ENCODE results near the gene INF2.

Gene INF2

DNA sequence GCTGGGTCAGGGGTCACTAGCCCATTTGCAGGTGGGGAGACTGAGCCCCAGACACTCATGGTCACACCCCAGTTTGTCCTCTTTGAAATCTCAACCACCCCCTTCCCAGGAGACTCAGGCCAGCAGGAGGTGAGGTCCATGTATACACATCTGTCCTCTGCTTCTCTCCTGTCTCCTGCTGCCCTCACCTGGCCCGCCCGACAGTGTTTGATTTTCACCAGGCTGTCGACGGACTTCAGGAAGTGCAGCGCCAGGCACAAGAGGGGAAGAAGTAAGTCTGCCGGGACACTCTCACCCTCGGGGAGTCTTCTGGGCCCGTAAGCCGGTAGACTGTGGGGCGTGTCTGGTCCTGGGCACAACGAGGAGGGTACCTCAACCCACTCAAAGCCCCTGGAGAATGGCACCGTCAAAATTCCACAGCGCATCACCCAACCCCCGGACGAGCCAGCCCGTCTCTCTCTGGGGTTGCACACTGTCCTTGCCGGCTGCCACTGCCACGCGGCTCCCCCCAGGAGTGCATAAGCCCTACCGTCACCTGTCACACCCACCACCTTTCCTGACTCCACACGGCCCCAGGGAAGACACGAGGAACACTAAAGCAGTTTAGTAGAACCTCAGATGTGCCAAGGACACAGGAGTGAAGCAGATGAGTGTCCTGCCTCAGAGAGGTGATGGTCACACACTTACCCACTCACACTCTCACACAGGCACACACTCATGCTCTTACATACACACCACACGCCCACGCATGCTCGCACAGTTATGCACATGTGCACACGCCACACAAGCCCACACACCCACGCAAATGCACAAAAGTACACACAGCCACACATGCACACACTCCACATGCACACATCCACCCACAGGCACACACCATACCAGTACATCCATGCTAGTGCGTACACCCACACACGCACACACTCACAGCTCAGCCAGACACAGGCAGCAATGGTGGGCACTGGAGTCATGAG lies 50.4 kb downstream of the INF2 start:
- POLR2A ChIA-PET, result no interaction called here
- no peak for DNase-seq (ENCODE audit: extremely low spot score)
- CTCF ChIA-PET, result no interaction called here
- TF ChIP-seq, protein P1, sequence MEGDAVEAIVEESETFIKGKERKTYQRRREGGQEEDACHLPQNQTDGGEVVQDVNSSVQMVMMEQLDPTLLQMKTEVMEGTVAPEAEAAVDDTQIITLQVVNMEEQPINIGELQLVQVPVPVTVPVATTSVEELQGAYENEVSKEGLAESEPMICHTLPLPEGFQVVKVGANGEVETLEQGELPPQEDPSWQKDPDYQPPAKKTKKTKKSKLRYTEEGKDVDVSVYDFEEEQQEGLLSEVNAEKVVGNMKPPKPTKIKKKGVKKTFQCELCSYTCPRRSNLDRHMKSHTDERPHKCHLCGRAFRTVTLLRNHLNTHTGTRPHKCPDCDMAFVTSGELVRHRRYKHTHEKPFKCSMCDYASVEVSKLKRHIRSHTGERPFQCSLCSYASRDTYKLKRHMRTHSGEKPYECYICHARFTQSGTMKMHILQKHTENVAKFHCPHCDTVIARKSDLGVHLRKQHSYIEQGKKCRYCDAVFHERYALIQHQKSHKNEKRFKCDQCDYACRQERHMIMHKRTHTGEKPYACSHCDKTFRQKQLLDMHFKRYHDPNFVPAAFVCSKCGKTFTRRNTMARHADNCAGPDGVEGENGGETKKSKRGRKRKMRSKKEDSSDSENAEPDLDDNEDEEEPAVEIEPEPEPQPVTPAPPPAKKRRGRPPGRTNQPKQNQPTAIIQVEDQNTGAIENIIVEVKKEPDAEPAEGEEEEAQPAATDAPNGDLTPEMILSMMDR (IDR thresholded peaks at IDR 0.05; ENCODE audit: control extremely low read depth, extremely low read depth, low read depth, missing control alignments), result no peak

DNA sequence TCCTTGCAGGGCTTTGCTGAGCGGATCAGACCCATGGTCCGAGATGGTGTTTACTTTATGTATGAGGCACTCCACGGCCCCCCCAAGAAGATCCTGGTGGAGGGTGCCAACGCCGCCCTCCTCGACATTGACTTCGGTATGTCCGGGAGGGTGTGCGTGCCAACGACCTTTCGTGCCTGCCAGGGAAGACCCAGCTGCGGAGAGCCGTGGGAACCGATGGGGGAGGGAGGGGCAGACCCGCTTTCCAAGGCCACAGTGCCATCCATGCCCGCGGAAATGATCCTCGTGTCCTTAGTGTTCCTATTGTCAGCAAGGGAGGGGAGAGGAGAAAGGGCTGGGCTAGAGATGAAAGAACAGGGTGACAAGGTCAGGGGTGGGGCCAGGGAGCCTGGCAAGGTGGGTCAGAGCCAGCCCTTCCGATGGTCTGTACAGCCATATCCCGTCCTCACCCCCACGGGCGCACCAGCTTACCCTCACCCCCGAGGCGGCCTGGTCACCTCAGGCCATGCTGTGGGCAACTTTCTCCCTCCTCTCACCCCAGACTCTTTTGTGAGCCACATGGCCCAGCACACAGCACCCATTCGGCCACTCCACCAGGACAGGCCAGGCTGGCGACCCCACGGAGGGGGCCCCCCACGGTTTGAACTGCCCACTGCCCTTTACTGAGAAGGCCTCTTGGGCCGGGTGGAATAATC lies 51.8 kb downstream of the INF2 start:
- ChIA-PET POLR2A (no interaction called here), CTCF (interaction anchor here (1.0 kb wide), 1 partner anchor 18 kb away, joined by 3 read pairs; no protein-coding TSS in a partner anchor)
- DNase-seq (ENCODE audit: extremely low spot score), result no peak
- TF ChIP-seq, protein P1 (IDR thresholded peaks at IDR 0.05; ENCODE audit: control extremely low read depth, extremely low read depth, low read depth, missing control alignments), result no peak

DNA sequence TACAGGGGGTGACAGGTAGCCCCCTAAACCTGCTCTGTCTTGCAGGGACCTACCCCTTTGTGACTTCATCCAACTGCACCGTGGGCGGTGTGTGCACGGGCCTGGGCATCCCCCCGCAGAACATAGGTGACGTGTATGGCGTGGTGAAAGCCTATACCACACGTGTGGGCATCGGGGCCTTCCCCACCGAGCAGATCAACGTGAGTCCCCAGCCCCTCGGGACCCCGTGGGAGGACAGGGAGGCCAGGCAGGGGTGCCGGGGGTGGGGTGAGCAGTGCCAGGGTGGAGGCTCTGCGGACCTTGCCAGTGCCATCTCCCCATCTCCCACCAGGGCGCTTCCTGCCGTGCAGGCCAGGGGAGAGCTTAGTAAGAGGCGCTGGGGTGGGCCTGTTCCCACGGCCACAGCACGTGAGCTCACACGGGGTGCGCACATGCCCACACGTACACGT lies 52.4 kb downstream of the INF2 start:
- no peak for DNase-seq (ENCODE audit: extremely low spot score)
- TF ChIP-seq, protein P1 (IDR thresholded peaks at IDR 0.05; ENCODE audit: control extremely low read depth, extremely low read depth, low read depth, missing control alignments), result no peak
- CTCF ChIA-PET, result interaction anchor here (1.0 to 1.6 kb wide), 2 partner anchors 10 to 19 kb away, joined by 3 to 7 read pairs; partner anchors contain the start of gene SIVA1
- POLR2A ChIA-PET, result no interaction called here

DNA sequence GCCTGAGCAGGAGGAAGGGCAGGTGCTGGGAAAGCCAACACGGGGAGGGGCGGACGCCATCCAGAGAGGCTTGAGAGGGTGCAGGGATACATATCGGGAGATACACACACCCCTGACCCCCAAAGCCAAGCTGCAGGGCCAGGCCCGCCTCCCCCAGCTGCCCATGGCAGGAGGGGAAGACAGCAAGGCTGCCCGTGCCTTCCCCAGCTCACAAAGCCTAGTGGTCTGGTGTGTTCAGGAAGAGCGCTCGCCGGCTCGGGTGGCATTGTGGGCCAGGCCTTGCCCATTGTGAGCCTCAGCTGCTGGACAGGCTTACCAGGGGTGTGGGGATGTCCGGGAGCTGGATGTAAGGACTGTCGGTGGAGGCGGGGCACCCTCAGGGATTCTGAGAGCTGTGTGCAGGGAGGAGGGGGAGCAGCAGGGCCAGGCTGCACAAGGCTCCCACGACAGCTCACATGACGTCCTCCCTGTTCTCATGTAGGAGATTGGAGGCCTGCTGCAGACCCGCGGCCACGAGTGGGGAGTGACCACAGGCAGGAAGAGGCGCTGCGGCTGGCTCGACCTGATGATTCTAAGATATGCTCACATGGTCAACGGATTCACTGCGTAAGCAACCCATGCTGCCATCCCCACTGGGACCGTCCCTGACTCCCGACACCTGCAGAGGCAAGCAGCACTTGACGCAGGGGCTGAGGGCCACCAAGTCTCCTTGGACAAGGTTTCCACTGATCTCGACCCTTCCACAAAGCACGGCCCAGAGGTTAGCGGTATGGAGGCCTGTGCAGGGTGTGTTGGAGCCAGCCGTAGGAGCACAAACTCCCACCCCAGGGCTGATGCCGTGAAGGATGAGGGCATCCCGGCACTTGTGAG lies 53.4 kb downstream of the INF2 start:
- TF ChIP-seq, protein P1 (IDR thresholded peaks at IDR 0.05; ENCODE audit: control extremely low read depth, extremely low read depth, low read depth, missing control alignments), result no peak
- no peak for DNase-seq (ENCODE audit: extremely low spot score)
- POLR2A ChIA-PET, result no interaction called here
- CTCF ChIA-PET, result interaction anchor here (1.0 to 1.6 kb wide), 2 partner anchors 9 to 20 kb away, joined by 3 to 7 read pairs; partner anchors contain the start of gene SIVA1

DNA sequence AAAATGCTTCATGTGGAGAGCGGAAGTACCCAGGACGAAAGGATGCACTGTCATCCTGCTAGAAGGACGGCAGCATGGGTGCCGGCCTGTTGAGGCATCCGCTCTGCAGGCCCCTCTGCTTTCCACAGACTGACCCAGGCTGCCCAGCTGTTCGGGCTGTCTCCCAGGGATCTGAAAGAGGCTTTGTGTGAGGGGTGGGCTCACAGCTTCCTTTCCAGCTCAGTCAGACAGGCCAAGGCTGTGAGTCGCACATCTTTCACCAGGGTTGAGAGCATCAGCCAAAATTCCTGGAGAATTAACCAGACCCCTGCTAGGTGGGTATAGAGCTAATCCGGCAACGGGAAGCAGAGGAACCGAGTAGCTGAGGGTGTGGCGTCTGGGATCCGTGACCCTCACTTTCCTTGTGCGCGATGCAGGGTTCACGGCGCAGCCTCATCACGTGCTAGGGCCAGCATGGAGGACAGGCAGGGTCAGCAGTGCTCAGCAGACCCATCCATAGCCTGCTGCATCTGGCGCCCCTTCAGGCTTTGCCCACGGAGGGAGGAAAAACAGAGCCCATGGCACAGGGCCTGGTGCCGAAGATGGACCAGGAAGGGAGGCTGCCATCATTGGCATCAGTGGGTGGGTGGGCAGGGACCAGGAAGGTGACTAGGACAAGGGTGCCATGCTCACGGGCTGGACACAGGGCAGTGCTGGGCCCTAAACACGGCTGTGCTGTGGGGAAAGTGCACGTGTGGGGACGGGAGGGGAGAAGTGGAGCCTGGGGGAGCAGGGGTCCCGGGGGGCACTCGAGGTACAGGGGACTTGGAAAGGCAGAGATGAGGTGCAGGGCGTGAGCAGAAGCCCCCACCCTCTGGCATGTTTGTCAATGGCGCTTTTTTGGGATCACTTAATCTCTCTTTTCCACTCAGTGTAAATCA lies 54.3 kb downstream of the INF2 start:
- POLR2A ChIA-PET, result no interaction called here
- DNase-seq (ENCODE audit: extremely low spot score), result no peak
- CTCF ChIA-PET, result interaction anchor here (1.6 kb wide), 1 partner anchor 8 kb away, joined by 7 read pairs; the partner anchor contains the start of gene SIVA1
- TF ChIP-seq, protein P1 (IDR thresholded peaks at IDR 0.05; ENCODE audit: control extremely low read depth, extremely low read depth, low read depth, missing control alignments), result no peak
